Spleen (tissue), 7 donors: ENCODE measurements around the gene OPRL1.

Source experiments
- CTCF ChIP-seq, 11 experiments: fragments of 200-600 bp in 7 of 11; fragments of 450-650 bp in 4 of 11; sonication (generic) in 4 of 11; IDR thresholded peaks in 8 of 11; conservative IDR thresholded peaks in 3 of 11; 1 replicate in 7 of 11; 2 replicates in 4 of 11; pipeline versions ENCODE4 v1.4.0 to v1.8.0; 2016 to 2021; ENCODE audit warnings: antibody characterized with exemption in 11 of 11, inconsistent platforms in 4 of 11, mild to moderate bottlenecking in 1 of 11
- POLR2AphosphoS5 ChIP-seq, 3 donors: sonication (generic); formaldehyde crosslinking; IDR thresholded peaks; one replicate each; pipeline ENCODE4 v1.5.1; 2017; ENCODE audit warnings: antibody characterized with exemption in 3 of 3
- donor health status: DM: no; HTN: no; CAD: no; lungs with moderate emphysema.
- donor health status: DM: no; HTN: no; CAD: no.
- donor health status: DM: no; HTN: no; CAD: no.

DNA sequence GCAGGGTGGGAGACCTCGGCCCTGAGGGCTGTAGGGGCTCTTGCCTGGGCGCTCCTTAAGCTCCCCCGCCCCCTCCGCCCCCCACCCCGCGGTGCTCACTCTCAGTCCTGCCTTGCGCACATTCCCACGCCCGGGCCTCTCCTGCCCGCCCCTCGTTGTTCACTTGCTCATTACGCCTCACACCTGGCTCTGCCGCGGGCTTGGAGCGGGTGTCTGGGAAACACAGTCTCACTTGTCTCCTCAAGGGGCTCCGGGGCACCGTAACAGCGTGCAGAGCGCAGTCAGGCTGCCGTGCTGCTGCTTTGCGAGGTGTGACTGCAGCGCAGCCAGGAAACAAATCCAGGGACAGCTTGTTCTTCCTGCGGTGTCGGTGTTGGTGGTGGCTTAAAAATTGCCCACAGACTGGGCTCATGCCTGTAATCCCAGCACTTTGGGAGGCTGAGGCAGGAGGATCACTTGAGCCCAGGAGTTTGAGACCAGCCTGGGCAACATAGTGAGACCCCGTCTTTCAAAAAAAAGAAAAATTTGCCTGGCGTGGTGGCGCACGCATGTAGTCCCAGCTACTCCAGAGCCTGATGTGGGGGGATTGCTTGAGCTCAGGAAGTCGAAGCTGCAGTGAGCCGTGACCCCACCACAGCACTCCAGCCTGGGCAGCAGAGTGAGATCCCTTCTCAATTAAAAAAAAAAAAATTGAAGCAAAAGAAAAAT, 22.9 kb downstream of the OPRL1 start:
- TF ChIP-seq CTCF (IDR thresholded peaks at IDR 0.05 in 8 of 11, conservative IDR thresholded peaks at IDR 0.05 in 3 of 11) (no peak), POLR2AphosphoS5 (IDR thresholded peaks at IDR 0.05) (no peak)
